Measurements from ENCODE around the gene PTP4A2.

PTP4A2 gene

GRCh38 chr1:31861346-31861745 is 76.8 kb downstream of the PTP4A2 start:
- no peak for DNase-seq (ENCODE audit: low read depth in 2 of 2)

GRCh38 chr1:31860581-31860980 is 77.6 kb downstream of the PTP4A2 start:
- DNase-seq (ENCODE audit: low read depth in 2 of 2), result no peak

- no peak for DNase-seq (ENCODE audit: low read depth in 2 of 2)
Observed at GRCh38 chr1:31859719-31860118, 78.4 kb downstream of the PTP4A2 start.

- DNase-seq (ENCODE audit: low read depth in 2 of 2), result no peak
Observed at GRCh38 chr1:31859044-31859443, 79.1 kb downstream of the PTP4A2 start.

- DNase-seq (ENCODE audit: low read depth in 2 of 2), result no peak
Observed at GRCh38 chr1:31857863-31858262, 80.3 kb downstream of the PTP4A2 start.
